Heart right ventricle (tissue), 16 donors: ENCODE measurements around the gene NFAT5. TPM values are rescaled to one million over a fixed set of nuclear protein-coding genes. Genes with fewer than 3 reads are reported as not detected.

Experiments used
- ATAC-seq, 8 donors: fragments of 200-7000 bp; cut with Tn5 transposase; one replicate each; pipeline ENCODE4 v1.9.1; 2020; ENCODE audit warnings: mild to moderate bottlenecking in 8 of 8, moderate library complexity in 8 of 8, moderate number of reproducible peaks in 1 of 8
- DNase-seq, 2 donors: peaks; one replicate each; pipeline ENCODE4 v3.0.0-alpha.2; 2020
- H3K27ac ChIP-seq, 10 donors: fragments of 200-600 bp; sonication (generic) in 2 of 10; one replicate each; pipeline versions ENCODE4 v1.5.0 to v1.8.0; 2020 to 2022; ENCODE audit warnings: mild to moderate bottlenecking in 3 of 10
- H3K27me3 ChIP-seq, 7 donors: fragments of 200-600 bp; one replicate each; pipeline ENCODE4 v1.8.0; 2021 to 2022; ENCODE audit warnings: mild to moderate bottlenecking in 2 of 7
- H3K36me3 ChIP-seq, 9 donors: fragments of 200-600 bp; sonication (generic) in 1 of 9; one replicate each; pipeline versions ENCODE4 v1.5.0 to v1.8.0; 2020 to 2022; ENCODE audit warnings: mild to moderate bottlenecking in 2 of 9
- H3K4me1 ChIP-seq, 9 donors: fragments of 200-600 bp; sonication (generic) in 1 of 9; one replicate each; pipeline versions ENCODE4 v1.5.0 to v1.8.0; 2020 to 2022; ENCODE audit warnings: mild to moderate bottlenecking in 4 of 9
- H3K4me3 ChIP-seq, 10 donors: fragments of 200-600 bp; sonication (generic) in 2 of 10; one replicate each; pipeline versions ENCODE4 v1.5.0 to v1.8.0; 2020 to 2022; ENCODE audit warnings: mild to moderate bottlenecking in 7 of 10, moderate library complexity in 2 of 10
- H3K9me3 ChIP-seq, 11 donors: fragments of 200-600 bp in 10 of 11; sonication (generic) in 2 of 11; one replicate each; pipeline versions ENCODE4 v1.5.0 to v1.8.0; 2013 to 2022; ENCODE audit warnings: mild to moderate bottlenecking in 2 of 11, control low read depth in 1 of 11, moderate library complexity in 1 of 11
- CTCF ChIP-seq, 9 donors: fragments of 200-600 bp; sonication (generic) in 2 of 9; IDR thresholded peaks; one replicate each; pipeline versions ENCODE4 v1.5.0 to v1.8.0; 2021 to 2022; ENCODE audit warnings: antibody characterized with exemption in 9 of 9, mild to moderate bottlenecking in 5 of 9, moderate library complexity in 1 of 9
- WGBS, 2 donors: extraction: QIAGEN DNeasy Blood & Tissue Kit; methylation state at CpG; one replicate each; pipeline ENCODE4 v1.1.7; 2013; ENCODE audit warnings: inconsistent platforms in 1 of 2; 5-methylcytosine and 5-hydroxymethylcytosine counted together
- intact Hi-C, 10 donors: fragments of 100-400 bp; cut with DNase I; formaldehyde crosslinking; loops; one replicate each; pipeline versions ENCODE4 v1.11.1 to v1.14.2; 2022
- polyA plus RNA-seq, 2 donors: library from polyadenylated mRNA; stranded (reverse); fragments of 200-250 nt; gene quantifications; one replicate each; pipeline ENCODE4 v1.2.3, GENCODE V29; 2013
- total RNA-seq, 10 donors: library from RNA; stranded (reverse); fragmentation: NEBNext Ultra II Directional in 3 of 10; extraction: Animal tissue kit (Norgen Biotek cat#: 25700) in 3 of 10; gene quantifications; one replicate each; pipeline versions ENCODE4 v1.2.1 to v1.2.4, GENCODE V29; 2021 to 2023
- donor health status: Arrhythmogenic right ventricular cardiomyopathy.
- donor health status: ischemic (EF 13 %, LVEDD 7.1; RV severe dilation, severe dysfunction).
- donor health status: healthy with polysubstance abuse.
- donor health status: DM: no; HTN: yes; CAD: no.
- donor health status: DM: no; HTN: no; CAD: no.
- donor health status: ischemic (EF 25% LVEDD 6.9; RV normal size, moderate dysfunction).
- donor health status: ischemic (EF 25% LVEDD 5.7; RV mildly dilated, moderate dysfunction).
- donor health status: healthy.
- donor health status: DM: yes; HTN: yes; CAD: no.
- donor health status: Ischemic cardiomyopathy.
- donor health status: ischemic (EF 35%, LVEDD 5.7; RV mildly dilated, moderate dysfunction).
- donor health status: nonischemic (EF 11% LVEDD 7.7; RV severe dilation, severe dysfunction).
- donor health status: DM: yes; HTN: yes; CAD: no.
- donor health status: PGD.
- donor health status: ischemic (EF 29% LVEDD 5.4; RV normal size, mild dysfunction).
- donor health status: nonischemic (EF 23%, LVEDD 6.1; RV moderate dilation, normal function).

The NFAT5 gene
- total and polyA plus RNA-seq, 12 donors, result 1.7 to 23.7 (median 20.8) TPM

- 90 to 93% methylated on average over 9 of the region's 9 CpGs for WGBS, 2 donors
- Histone ChIP-seq H3K9me3 (no peaks in the 10 kb centered on the region), H3K4me1 (peaks cover 0 to 7% (median 5%) of the 10 kb centered on the region in 9 donors), H3K27me3 (no peaks in the 10 kb centered on the region), H3K4me3 (no peak overlapping the region), H3K36me3 (peaks cover 0 to 88% (median 24%) of the 10 kb centered on the region in 9 donors), H3K27ac (no peak overlapping the region)
- ATAC-seq (no peak), DNase-seq (no peak)
- intact Hi-C loops, result loop anchor here in 3 of 10 donors (5.0 kb wide), 1 partner anchor 39 kb away; the partner anchor contains the start of gene NOB1 (in 3 of the 3)
- TF ChIP-seq CTCF (IDR thresholded peaks at IDR 0.05), result no peak
Observed at GRCh38 chr16:69712914-69713581, 147.3 kb downstream of the NFAT5 start.

- Histone ChIP-seq H3K4me1 (no peaks in the 10 kb centered on the region), H3K9me3 (no peaks in the 10 kb centered on the region), H3K4me3 (no peak overlapping the region), H3K27me3 (no peaks in the 10 kb centered on the region), H3K27ac (no peak overlapping the region), H3K36me3 (peaks cover 0 to 64% (median 23%) of the 10 kb centered on the region in 9 donors)
- no peak for ATAC-seq
- intact Hi-C loops, result no loop called here
- WGBS, 2 donors, result 88 to 91% methylated on average over 6 of the region's 6 CpGs
- no peak for TF ChIP-seq CTCF (IDR thresholded peaks at IDR 0.05)
- DNase-seq, result no peak
Observed at GRCh38 chr16:69717066-69717465, 151.3 kb downstream of the NFAT5 start.

- Histone ChIP-seq H3K9me3 (no peaks in the 10 kb centered on the region), H3K27me3 (no peaks in the 10 kb centered on the region), H3K4me1 (no peaks in the 10 kb centered on the region), H3K27ac (no peak overlapping the region), H3K36me3 (peaks cover 0 to 52% (median 20%) of the 10 kb centered on the region in 9 donors), H3K4me3 (no peak overlapping the region)
- WGBS, 2 donors, result 85% methylated on average over 10 of the region's 10 CpGs
- DNase-seq (no peak), ATAC-seq (no peak)
- intact Hi-C loops, result no loop called here
- TF ChIP-seq CTCF (IDR thresholded peaks at IDR 0.05), result no peak
Observed at GRCh38 chr16:69718111-69718764, 152.5 kb downstream of the NFAT5 start.

GRCh38 chr16:69720822-69721430, 155.2 kb downstream of the NFAT5 start:
- no peak overlapping the region for H3K27ac ChIP-seq
- no peak for ATAC-seq
- no peak overlapping the region for H3K4me3 ChIP-seq
- 93 to 95% methylated on average over 10 of the region's 10 CpGs for WGBS, 2 donors
- no peaks in the 10 kb centered on the region for H3K9me3 ChIP-seq
- intact Hi-C loops, result no loop called here
- no peak for TF ChIP-seq CTCF (IDR thresholded peaks at IDR 0.05)
- peaks cover 0 to 16% (median 8%) of the 10 kb centered on the region in 9 donors for H3K4me1 ChIP-seq
- no peaks in the 10 kb centered on the region for H3K27me3 ChIP-seq
- peaks cover 0 to 26% (median 9%) of the 10 kb centered on the region in 9 donors for H3K36me3 ChIP-seq
- no peak for DNase-seq
